Measurements from ENCODE around the gene SLC25A22. TPM values are rescaled to one million over a fixed set of nuclear protein-coding genes. Genes with fewer than 3 reads are reported as not detected.

SLC25A22 gene
- total RNA-seq, 2 experiments from 2014 or later, result 45.9 to 49.1 TPM

GRCh38 chr11:831118-831864, 33.2 kb upstream of the SLC25A22 start:
- Mint-ChIP-seq H3K9me3 (no peaks in the 10 kb centered on the region), H3K4me1 (peaks cover 45% of the 10 kb centered on the region), H3K36me3 (ENCODE audit: low read depth) (no peaks in the 10 kb centered on the region), H3K4me3 (peak overlapping the region; percentile 34), H3K27ac (no peak overlapping the region), H3K27me3 (peaks cover 46% of the 10 kb centered on the region)
- no peak for DNase-seq
- CTCF ChIA-PET, result interaction anchor here (1.1 to 5.5 kb wide), 5 partner anchors 10 to 22 kb away, joined by 3 to 19 read pairs (median 6); partner anchors contain the start of genes PNPLA2, POLR2L and TSPAN4
- POLR2A ChIA-PET, result no interaction called here

- Mint-ChIP-seq H3K27ac (no peak overlapping the region), H3K9me3 (no peaks in the 10 kb centered on the region), H3K4me3 (no peak overlapping the region), H3K4me1 (peaks cover 46% of the 10 kb centered on the region), H3K36me3 (ENCODE audit: low read depth) (no peaks in the 10 kb centered on the region), H3K27me3 (peaks cover 46% of the 10 kb centered on the region)
- peak; percentile 46 for DNase-seq
- POLR2A ChIA-PET, result no interaction called here
- CTCF ChIA-PET, result interaction anchor here (1.6 to 2.2 kb wide), 2 partner anchors 11 to 12 kb away, joined by 3 to 6 read pairs; partner anchors contain the start of genes PNPLA2, POLR2L and TSPAN4
Measured at GRCh38 chr11:830295-831117, 32.4 kb upstream of the SLC25A22 start.

GRCh38 chr11:829847-830294, 31.8 kb upstream of the SLC25A22 start:
- H3K4me3 Mint-ChIP-seq, result no peak overlapping the region
- H3K36me3 Mint-ChIP-seq (ENCODE audit: low read depth), result peaks cover 5% of the 10 kb centered on the region
- peaks cover 46% of the 10 kb centered on the region for H3K27me3 Mint-ChIP-seq
- CTCF ChIA-PET, result interaction anchor here (1.6 to 2.2 kb wide), 2 partner anchors 10 to 13 kb away, joined by 3 to 6 read pairs; partner anchors contain the start of genes PNPLA2, POLR2L and TSPAN4
- DNase-seq, result no peak
- H3K9me3 Mint-ChIP-seq, result no peaks in the 10 kb centered on the region
- H3K4me1 Mint-ChIP-seq, result peaks cover 46% of the 10 kb centered on the region
- H3K27ac Mint-ChIP-seq, result no peak overlapping the region
- POLR2A ChIA-PET, result no interaction called here

- Mint-ChIP-seq H3K4me3 (no peak overlapping the region), H3K27me3 (peaks cover 46% of the 10 kb centered on the region), H3K9me3 (no peaks in the 10 kb centered on the region), H3K36me3 (ENCODE audit: low read depth) (peaks cover 7% of the 10 kb centered on the region), H3K4me1 (peaks cover 46% of the 10 kb centered on the region), H3K27ac (no peak overlapping the region)
- DNase-seq, result no peak
- ChIA-PET POLR2A (no interaction called here), CTCF (interaction anchor here (1.4 to 2.2 kb wide), 2 partner anchors 10 to 14 kb away, joined by 4 to 6 read pairs; partner anchors contain the start of genes PNPLA2, POLR2L and TSPAN4)
Measured at GRCh38 chr11:829176-829846, 31.2 kb upstream of the SLC25A22 start.

- H3K9me3 Mint-ChIP-seq, result no peaks in the 10 kb centered on the region
- no peak for DNase-seq
- peaks cover 7% of the 10 kb centered on the region for H3K36me3 Mint-ChIP-seq (ENCODE audit: low read depth)
- H3K4me1 Mint-ChIP-seq, result peaks cover 39% of the 10 kb centered on the region
- CTCF ChIA-PET, result interaction anchor here (1.4 kb wide), 1 partner anchor 14 kb away, joined by 4 read pairs; the partner anchor contains the start of genes POLR2L and TSPAN4
- POLR2A ChIA-PET, result no interaction called here
- H3K27me3 Mint-ChIP-seq, result peaks cover 42% of the 10 kb centered on the region
- peak overlapping the region; percentile 70 for H3K4me3 Mint-ChIP-seq
- no peak overlapping the region for H3K27ac Mint-ChIP-seq
Measured at GRCh38 chr11:828506-829175, 30.6 kb upstream of the SLC25A22 start.

- H3K4me3 Mint-ChIP-seq, result peak within 1 kb of the TSS; percentile 73
- H3K27me3 Mint-ChIP-seq, result peaks cover 42% of the 10 kb centered on the region
- peaks cover 10% of the 10 kb centered on the region for H3K36me3 Mint-ChIP-seq (ENCODE audit: low read depth)
- H3K4me1 Mint-ChIP-seq, result peaks cover 37% of the 10 kb centered on the region
- CTCF ChIA-PET, result interaction anchor here (1.2 to 1.4 kb wide), 2 partner anchors 15 to 31 kb away, joined by 3 to 4 read pairs; partner anchors contain the start of genes POLR2L and TSPAN4
- POLR2A ChIA-PET, result no interaction called here
- H3K27ac Mint-ChIP-seq, result peak within 1 kb of the TSS; percentile 81
- DNase-seq, result no peak
- no peaks in the 10 kb centered on the region for H3K9me3 Mint-ChIP-seq
Measured at GRCh38 chr11:827897-828192, 29.8 kb upstream of the SLC25A22 start, which contains the start of gene CRACR2B. Gene CRACR2B, plus strand, starts transcription at chr11:827919. Its CDS starts 689 bp downstream, at chr11:828608.

- H3K36me3 Mint-ChIP-seq (ENCODE audit: low read depth), result peaks cover 10% of the 10 kb centered on the region
- peaks cover 37% of the 10 kb centered on the region for H3K4me1 Mint-ChIP-seq
- POLR2A ChIA-PET, result no interaction called here
- peak overlapping the region; percentile 81 for H3K27ac Mint-ChIP-seq
- H3K9me3 Mint-ChIP-seq, result no peaks in the 10 kb centered on the region
- DNase-seq, result peak; percentile 36
- H3K4me3 Mint-ChIP-seq, result peak overlapping the region; percentile 73
- H3K27me3 Mint-ChIP-seq, result peaks cover 42% of the 10 kb centered on the region
- CTCF ChIA-PET, result interaction anchor here (1.2 to 1.4 kb wide), 2 partner anchors 16 to 30 kb away, joined by 3 to 4 read pairs; partner anchors contain the start of genes POLR2L and TSPAN4
Measured at GRCh38 chr11:827146-827896, 29.2 kb upstream of the SLC25A22 start.

GRCh38 chr11:826836-827145, 28.7 kb upstream of the SLC25A22 start:
- Mint-ChIP-seq H3K4me3 (peak overlapping the region; percentile 73), H3K27me3 (peaks cover 39% of the 10 kb centered on the region), H3K9me3 (no peaks in the 10 kb centered on the region), H3K27ac (peak overlapping the region; percentile 84), H3K4me1 (peaks cover 39% of the 10 kb centered on the region), H3K36me3 (ENCODE audit: low read depth) (peaks cover 10% of the 10 kb centered on the region)
- CTCF ChIA-PET, result interaction anchor here (1.2 kb wide), 1 partner anchor 30 kb away, joined by 3 read pairs; no protein-coding TSS in a partner anchor
- DNase-seq, result no peak
- POLR2A ChIA-PET, result no interaction called here

- Mint-ChIP-seq H3K36me3 (ENCODE audit: low read depth) (peaks cover 10% of the 10 kb centered on the region), H3K27ac (peak overlapping the region; percentile 84), H3K4me3 (peak overlapping the region; percentile 73), H3K27me3 (peaks cover 33% of the 10 kb centered on the region), H3K4me1 (peaks cover 36% of the 10 kb centered on the region), H3K9me3 (no peaks in the 10 kb centered on the region)
- ChIA-PET POLR2A (no interaction called here), CTCF (no interaction called here)
- no peak for DNase-seq
Measured at GRCh38 chr11:826227-826621, 28.1 kb upstream of the SLC25A22 start.

GRCh38 chr11:825366-826226, 27.5 kb upstream of the SLC25A22 start:
- H3K27ac Mint-ChIP-seq, result no peak overlapping the region
- DNase-seq, result no peak
- H3K36me3 Mint-ChIP-seq (ENCODE audit: low read depth), result peaks cover 10% of the 10 kb centered on the region
- peaks cover 40% of the 10 kb centered on the region for H3K4me1 Mint-ChIP-seq
- H3K9me3 Mint-ChIP-seq, result no peaks in the 10 kb centered on the region
- ChIA-PET POLR2A (no interaction called here), CTCF (no interaction called here)
- no peak overlapping the region for H3K4me3 Mint-ChIP-seq
- H3K27me3 Mint-ChIP-seq, result peaks cover 28% of the 10 kb centered on the region

- Mint-ChIP-seq H3K4me1 (peaks cover 46% of the 10 kb centered on the region), H3K27ac (no peak overlapping the region), H3K27me3 (peaks cover 25% of the 10 kb centered on the region), H3K4me3 (no peak overlapping the region), H3K9me3 (no peaks in the 10 kb centered on the region), H3K36me3 (ENCODE audit: low read depth) (peaks cover 10% of the 10 kb centered on the region)
- CTCF ChIA-PET, result interaction anchor here (1.2 kb wide), 1 partner anchor 23 kb away, joined by 3 read pairs; no protein-coding TSS in a partner anchor
- no peak for DNase-seq
- POLR2A ChIA-PET, result no interaction called here
Measured at GRCh38 chr11:824942-825341, 26.9 kb upstream of the SLC25A22 start.

All from activated CD4-positive, alpha-beta T cell treated with anti-CD3 and anti-CD28 coated beads, Interleukin-2, amount 10 ng/mL, durations not matched to agents 7 days and 5 days (primary cell).